Activated CD4-positive, alpha-beta T cell treated with anti-CD3 and anti-CD28 coated beads, Interleukin-2, Interleukin-6, amounts not matched to agents 100 ng/mL and 50 ng/mL, durations not matched to agents 16 hours and 8 hours (primary cell): ENCODE measurements around the gene GSTA4.

Experiments
- DNase-seq: peaks from one replicate; pipeline ENCODE4 v3.0.0-alpha.2; 2020

GSTA4 gene

GRCh38 chr6:52995089-52995912 lies at the start of gene GSTA4:
Gene GSTA4 (minus strand): TSS chr6:52995284. CDS start chr6:52994243, 1,041 bp downstream.
- DNase-seq, result peak; percentile 95

- DNase-seq, result no peak
Observed at GRCh38 chr6:53044572-53044971, 49.5 kb upstream of the GSTA4 start.

GRCh38 chr6:53044071-53044470 lies 49.0 kb upstream of the GSTA4 start:
- no peak for DNase-seq

- DNase-seq, result no peak
Observed at GRCh38 chr6:53043581-53043980, 48.5 kb upstream of the GSTA4 start.

GRCh38 chr6:53042112-53042511 lies 47.0 kb upstream of the GSTA4 start:
- DNase-seq, result no peak

- DNase-seq, result no peak
Observed at GRCh38 chr6:53041356-53041755, 46.3 kb upstream of the GSTA4 start.

- DNase-seq, result no peak
Observed at GRCh38 chr6:53038596-53038995, 43.5 kb upstream of the GSTA4 start.

- DNase-seq, result no peak
Observed at GRCh38 chr6:53038141-53038540, 43.1 kb upstream of the GSTA4 start.

GRCh38 chr6:53035549-53036213 lies 40.6 kb upstream of the GSTA4 start:
- DNase-seq, result no peak

GRCh38 chr6:53033764-53034163 lies 38.7 kb upstream of the GSTA4 start:
- DNase-seq, result no peak

- no peak for DNase-seq
Observed at GRCh38 chr6:53032849-53033248, 37.8 kb upstream of the GSTA4 start.

- DNase-seq, result no peak
Observed at GRCh38 chr6:53031281-53031680, 36.2 kb upstream of the GSTA4 start.

- DNase-seq, result no peak
Observed at GRCh38 chr6:53029761-53030160, 34.7 kb upstream of the GSTA4 start.

- peak; percentile 58 for DNase-seq
Observed at GRCh38 chr6:53029257-53029656, 34.2 kb upstream of the GSTA4 start.

- DNase-seq, result no peak
Observed at GRCh38 chr6:53028467-53028866, 33.4 kb upstream of the GSTA4 start.

GRCh38 chr6:53027131-53027718 lies 32.1 kb upstream of the GSTA4 start:
- no peak for DNase-seq

GRCh38 chr6:53026526-53026925 lies 31.4 kb upstream of the GSTA4 start:
- peak; percentile 9 for DNase-seq

GRCh38 chr6:53023323-53023722 lies 28.2 kb upstream of the GSTA4 start:
- no peak for DNase-seq

GRCh38 chr6:53020005-53020744 lies 25.1 kb upstream of the GSTA4 start:
- DNase-seq, result no peak

- no peak for DNase-seq
Observed at GRCh38 chr6:53018446-53018845, 23.4 kb upstream of the GSTA4 start.

GRCh38 chr6:53015486-53015885 lies 20.4 kb upstream of the GSTA4 start:
- DNase-seq, result no peak

- DNase-seq, result no peak
Observed at GRCh38 chr6:53014744-53015143, 19.7 kb upstream of the GSTA4 start.

- DNase-seq, result no peak
Observed at GRCh38 chr6:53014063-53014462, 19.0 kb upstream of the GSTA4 start.
